Activated CD8-positive, alpha-beta memory T cell treated with anti-CD3 and anti-CD28 coated beads for 24 hours (primary cell): ENCODE data around the gene SLC2A14.
"Not testable (repeated sequence)": the region's sequence is repeated elsewhere in the genome, so short reads cannot be mapped to it uniquely, and the experiment has no call there.

Experiments used
- DNase-seq: peaks from one replicate; pipeline ENCODE4 v3.0.0-alpha.2; 2020

SLC2A14 gene

GRCh38 chr12:7872566-7873319 is at the start of gene SLC2A14:
Gene SLC2A14, minus strand, starts transcription at chr12:7872915. Its CDS starts 3,035 bp downstream, at chr12:7869880.
- no peak for DNase-seq

- not testable (repeated sequence) for DNase-seq
These were observed 48.5 kb upstream of the SLC2A14 start for GRCh38 chr12:7921181-7921580.

GRCh38 chr12:7918268-7918590 is 45.5 kb upstream of the SLC2A14 start:
- not testable (repeated sequence) for DNase-seq

GRCh38 chr12:7917392-7918267 is 44.9 kb upstream of the SLC2A14 start:
- DNase-seq = no peak

GRCh38 chr12:7916936-7917335 is 44.2 kb upstream of the SLC2A14 start:
- DNase-seq = no peak

- peak; percentile 66 for DNase-seq
These were observed 43.1 kb upstream of the SLC2A14 start for GRCh38 chr12:7915661-7916403.

GRCh38 chr12:7910106-7910505 is 37.4 kb upstream of the SLC2A14 start:
- DNase-seq = not testable (repeated sequence)

- no peak for DNase-seq
These were observed 34.3 kb upstream of the SLC2A14 start for GRCh38 chr12:7907009-7907408.

GRCh38 chr12:7906303-7906702 is 33.6 kb upstream of the SLC2A14 start:
- DNase-seq = not testable (repeated sequence)

GRCh38 chr12:7905600-7906125 is 32.9 kb upstream of the SLC2A14 start:
- DNase-seq = not testable (repeated sequence)

GRCh38 chr12:7905071-7905470 is 32.4 kb upstream of the SLC2A14 start:
- DNase-seq = no peak

- not testable (repeated sequence) for DNase-seq
These were observed 29.7 kb upstream of the SLC2A14 start for GRCh38 chr12:7902416-7902815.

- DNase-seq = no peak
These were observed 27.0 kb upstream of the SLC2A14 start for GRCh38 chr12:7899755-7900154.

- DNase-seq = not testable (repeated sequence)
These were observed 24.0 kb upstream of the SLC2A14 start for GRCh38 chr12:7896726-7897125.

- no peak for DNase-seq
These were observed 19.7 kb upstream of the SLC2A14 start for GRCh38 chr12:7892186-7892980.

- no peak for DNase-seq
These were observed 12.0 kb upstream of the SLC2A14 start for GRCh38 chr12:7884689-7885088.

GRCh38 chr12:7881736-7882120 is 9.0 kb upstream of the SLC2A14 start:
- DNase-seq = not testable (repeated sequence)

GRCh38 chr12:7880952-7881735 is 8.4 kb upstream of the SLC2A14 start:
- not testable (repeated sequence) for DNase-seq

- no peak for DNase-seq
These were observed 6.5 kb upstream of the SLC2A14 start for GRCh38 chr12:7879246-7879645.

GRCh38 chr12:7877420-7877819 is 4.7 kb upstream of the SLC2A14 start:
- DNase-seq = no peak

- no peak for DNase-seq
These were observed 2.4 kb downstream of the SLC2A14 start for GRCh38 chr12:7870335-7870734.
